CD4-positive, alpha-beta T cell treated with Interleukin-4 for 4 hours (primary cell): ENCODE data around the gene CDH10.

ENCODE experiments used
- DNase-seq: peaks from one replicate; pipeline ENCODE4 v3.0.0-alpha.2; 2020

The CDH10 gene

DNA sequence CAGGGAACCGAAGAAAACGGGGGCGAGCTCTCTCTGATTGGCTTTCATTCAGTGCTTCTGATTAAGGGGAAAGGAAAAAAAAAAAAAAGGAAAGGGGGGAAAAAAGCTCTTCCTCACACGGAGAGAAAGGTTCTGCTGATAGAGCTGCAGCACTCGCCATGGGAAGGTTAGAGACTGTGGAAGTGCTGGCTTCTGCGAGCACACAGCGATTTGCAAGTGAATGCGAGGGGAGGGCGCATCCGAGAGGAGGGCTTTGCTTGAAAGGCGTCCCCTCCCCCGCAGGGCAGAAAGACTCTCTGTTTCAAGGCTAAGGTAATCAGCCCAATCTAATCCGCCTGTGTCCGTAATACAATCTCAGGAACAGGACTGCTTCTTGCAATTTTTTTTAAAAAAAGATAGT is at the start of gene CDH10:
TSS of gene CDH10 (minus strand) at position 218 of the 400 bp plus-strand sequence. CDS start 51,488 bp downstream, outside the sequence.
- DNase-seq, result no peak

GRCh38 chr5:24693609-24694008 is 48.8 kb upstream of the CDH10 start:
- DNase-seq, result no peak

- no peak for DNase-seq
Measured at GRCh38 chr5:24691074-24691473, 46.3 kb upstream of the CDH10 start.

GRCh38 chr5:24681106-24681505 is 36.3 kb upstream of the CDH10 start:
- DNase-seq, result no peak

DNA sequence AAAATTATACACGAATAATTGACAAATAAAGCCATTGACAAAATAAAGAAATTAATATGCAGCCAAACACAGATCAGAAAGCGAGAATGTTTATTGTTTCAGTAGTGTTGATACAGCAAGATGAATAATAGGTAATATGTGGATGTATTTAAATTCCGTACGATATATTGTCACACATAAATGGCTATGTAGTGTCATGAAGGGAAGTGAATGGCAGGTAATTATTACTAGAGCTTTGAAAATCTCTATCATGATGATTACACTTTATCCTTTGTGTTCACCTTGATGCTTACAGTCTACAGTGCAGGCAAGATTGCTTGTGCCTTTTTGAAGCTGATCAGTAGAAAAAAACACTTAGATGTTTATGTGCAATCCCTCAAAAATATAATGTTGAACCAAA is 23.3 kb upstream of the CDH10 start:
- no peak for DNase-seq

GRCh38 chr5:24649531-24649930 is 4.8 kb upstream of the CDH10 start:
- DNase-seq, result no peak

DNA sequence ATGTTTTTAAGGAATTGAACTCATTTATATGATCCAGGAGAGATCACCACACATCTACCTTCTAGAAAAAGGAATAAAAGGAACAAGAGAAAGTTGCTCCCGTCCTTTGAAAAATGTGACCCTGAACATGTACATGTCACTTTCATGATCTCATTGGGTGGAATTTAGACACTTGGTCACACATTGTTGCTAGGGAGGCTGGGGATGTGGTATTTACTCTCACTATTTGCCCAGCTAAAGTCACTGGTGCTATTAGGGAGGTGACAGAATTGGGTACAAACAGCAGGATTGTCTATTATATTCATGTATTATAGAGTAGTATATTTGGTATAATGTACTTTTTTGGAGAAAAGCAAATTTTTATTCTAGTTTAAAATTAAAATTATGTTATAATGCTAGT is 2.1 kb upstream of the CDH10 start:
- DNase-seq, result no peak

DNA sequence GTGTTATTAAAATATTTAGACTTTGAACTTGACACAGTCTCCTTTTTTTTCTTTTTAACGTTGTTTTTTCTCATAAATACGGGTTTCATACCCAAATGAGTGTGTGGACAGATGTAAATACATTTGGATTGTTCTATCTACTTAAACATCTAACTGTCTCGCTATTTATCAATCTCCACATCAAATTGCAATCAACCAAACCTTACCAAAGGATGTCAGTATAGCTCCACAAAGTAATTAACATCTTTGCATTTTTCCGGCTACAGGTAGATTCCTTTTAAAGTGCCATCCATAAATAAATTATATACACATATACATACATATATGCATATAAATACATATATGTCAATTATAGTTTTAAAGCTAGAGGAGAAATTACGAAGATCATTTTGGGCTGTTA is 705 bp upstream of the CDH10 start:
- DNase-seq, result no peak

DNA sequence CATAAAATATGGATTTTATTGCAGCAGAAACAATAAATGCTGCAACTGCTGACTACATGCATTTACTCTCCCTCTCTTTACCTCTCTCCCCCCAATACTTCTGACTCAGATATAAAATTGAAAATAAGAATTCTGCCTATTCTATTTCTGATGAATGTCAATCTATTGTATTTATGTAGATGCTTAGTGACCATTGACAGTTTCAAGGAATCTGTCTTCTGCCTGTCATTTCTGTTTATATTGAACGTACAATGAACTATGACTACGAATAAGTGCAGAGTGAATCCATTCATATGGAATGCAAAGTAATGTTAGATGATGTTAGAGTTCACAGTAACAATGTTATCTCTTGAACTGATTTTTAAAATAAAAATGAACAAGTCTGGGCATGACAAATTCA is 898 bp downstream of the CDH10 start:
- no peak for DNase-seq

DNA sequence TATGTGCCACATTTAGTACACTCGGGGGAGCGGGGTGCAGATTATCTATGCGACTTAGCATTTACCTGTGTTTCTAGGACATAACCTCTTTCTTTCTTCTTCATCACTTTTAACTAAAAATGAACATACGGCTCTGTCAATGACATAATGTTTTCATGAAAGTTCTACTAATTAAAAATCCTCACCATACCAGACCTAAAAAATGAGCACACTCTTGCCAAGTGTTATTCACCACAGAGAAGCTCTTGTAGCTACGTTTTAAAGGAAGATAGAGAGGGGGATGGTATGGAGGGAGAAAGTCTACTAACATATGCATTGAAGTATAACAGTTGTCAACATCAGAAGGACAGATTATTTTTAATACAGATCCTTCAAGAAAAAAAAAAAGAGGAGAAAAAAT is 1.6 kb downstream of the CDH10 start:
- DNase-seq, result no peak

GRCh38 chr5:24642022-24642421 is 2.8 kb downstream of the CDH10 start:
- no peak for DNase-seq

DNA sequence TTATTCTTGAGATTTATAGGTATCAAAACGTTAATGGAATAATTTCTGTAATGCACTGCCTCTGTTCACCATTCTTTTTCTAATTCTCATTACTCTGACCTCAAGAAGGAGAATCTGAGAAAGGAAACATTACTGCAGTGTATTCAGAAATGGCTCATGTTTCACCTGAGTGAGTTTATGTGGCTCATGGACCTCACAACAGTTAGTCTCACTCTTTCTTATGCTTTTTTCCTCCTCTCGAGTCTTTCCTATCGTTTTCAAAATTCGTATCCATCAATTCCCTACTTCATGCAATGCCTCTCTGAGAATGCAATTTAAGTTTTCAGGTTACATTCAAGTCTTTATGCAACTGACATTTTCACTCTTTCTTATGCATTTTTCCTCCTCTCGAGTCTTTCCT is 9.6 kb downstream of the CDH10 start:
- no peak for DNase-seq

DNA sequence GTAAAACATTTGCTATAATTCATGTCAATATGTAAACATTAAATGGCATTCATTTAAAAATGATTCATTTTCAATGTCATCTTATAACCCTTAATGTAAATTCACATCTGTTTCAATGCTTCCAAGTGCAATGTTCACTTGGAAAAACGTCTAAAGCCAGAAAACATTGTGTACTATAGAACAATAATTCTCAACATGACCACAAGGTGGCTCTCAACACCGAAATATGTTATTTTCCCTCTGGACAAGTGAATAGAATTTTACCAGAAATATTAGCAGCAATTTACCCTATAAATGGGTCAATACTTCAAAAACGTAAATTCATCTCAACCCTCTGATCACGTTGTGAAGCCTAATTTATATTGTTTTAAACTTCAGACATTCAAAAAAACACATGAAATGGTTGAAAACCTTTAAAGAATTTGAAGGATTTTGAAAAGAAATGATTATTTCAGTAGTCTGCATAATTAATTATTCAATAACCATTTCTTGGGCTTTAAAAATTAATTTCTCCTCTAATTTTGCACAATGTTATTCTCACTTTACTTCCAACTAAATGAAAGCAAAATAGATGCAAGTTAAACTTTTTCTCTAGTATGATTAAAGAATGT is 11.0 kb downstream of the CDH10 start:
- DNase-seq, result no peak

GRCh38 chr5:24632353-24632752 is 12.4 kb downstream of the CDH10 start:
- no peak for DNase-seq

DNA sequence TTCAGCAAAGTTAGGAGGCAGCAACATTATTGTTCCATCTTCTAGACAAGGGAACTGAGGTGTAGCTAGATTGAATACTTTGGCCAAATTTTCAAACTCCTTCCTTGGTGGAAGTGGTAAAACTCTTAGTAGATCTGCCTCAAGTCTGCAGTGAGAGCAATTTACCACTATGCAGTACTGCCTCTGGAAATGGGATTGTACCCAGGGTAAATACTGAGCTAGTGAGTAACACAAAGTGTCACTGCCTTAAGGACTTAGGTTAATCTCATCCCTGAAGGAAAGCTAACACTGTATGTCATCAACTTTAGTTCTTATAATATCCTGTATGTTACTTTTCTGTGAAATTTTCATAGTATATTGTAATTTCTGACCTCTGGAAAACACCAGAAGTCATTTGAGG is 13.9 kb downstream of the CDH10 start:
- DNase-seq, result no peak

- no peak for DNase-seq
Measured at GRCh38 chr5:24629798-24630197, 15.0 kb downstream of the CDH10 start.

DNA sequence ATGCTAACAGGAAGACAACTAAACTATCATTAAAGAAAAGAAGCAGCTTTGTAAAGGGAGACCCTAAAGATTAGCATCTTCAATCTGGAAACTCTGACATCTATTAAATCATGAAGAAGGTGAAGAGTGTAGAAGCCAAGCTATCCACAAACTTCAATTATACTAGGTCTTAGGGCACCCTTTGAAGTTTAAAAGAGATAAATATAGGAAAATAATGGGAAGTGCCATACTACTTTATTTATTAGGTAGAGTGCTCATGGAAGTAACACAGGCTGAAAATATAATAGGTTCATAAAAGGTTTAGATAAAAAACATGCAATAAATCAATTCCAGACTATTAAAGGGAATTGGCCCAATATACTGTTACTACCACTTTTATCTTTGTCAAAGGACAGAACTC is 19.9 kb downstream of the CDH10 start:
- DNase-seq, result no peak

- DNase-seq, result no peak
Measured at GRCh38 chr5:24623624-24624023, 21.2 kb downstream of the CDH10 start.

- DNase-seq, result no peak
Measured at GRCh38 chr5:24623031-24623430, 21.7 kb downstream of the CDH10 start.

GRCh38 chr5:24621792-24622191 is 23.0 kb downstream of the CDH10 start:
- no peak for DNase-seq

GRCh38 chr5:24616566-24616965 is 28.2 kb downstream of the CDH10 start:
- DNase-seq, result no peak

GRCh38 chr5:24615159-24615558 is 29.6 kb downstream of the CDH10 start:
- no peak for DNase-seq

DNA sequence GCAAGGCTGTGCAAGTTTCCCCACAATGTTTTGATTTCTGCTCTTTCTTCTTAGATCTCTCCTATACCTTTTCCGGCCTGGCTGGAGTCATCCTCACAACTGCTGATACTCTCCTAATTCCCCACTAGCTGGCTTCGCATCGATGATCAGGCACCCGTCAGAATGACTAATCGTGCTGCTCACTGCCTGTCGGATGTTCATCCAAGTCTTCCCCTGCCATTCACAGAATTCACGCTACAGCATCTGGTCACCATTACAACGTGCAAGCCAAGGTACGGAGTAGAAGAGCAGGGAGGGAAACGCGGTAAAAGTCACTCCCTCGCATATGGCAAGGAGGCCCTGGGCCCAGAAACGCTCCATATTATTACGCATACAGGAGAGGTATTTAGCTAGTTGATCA is 35.1 kb downstream of the CDH10 start:
- DNase-seq, result no peak

DNA sequence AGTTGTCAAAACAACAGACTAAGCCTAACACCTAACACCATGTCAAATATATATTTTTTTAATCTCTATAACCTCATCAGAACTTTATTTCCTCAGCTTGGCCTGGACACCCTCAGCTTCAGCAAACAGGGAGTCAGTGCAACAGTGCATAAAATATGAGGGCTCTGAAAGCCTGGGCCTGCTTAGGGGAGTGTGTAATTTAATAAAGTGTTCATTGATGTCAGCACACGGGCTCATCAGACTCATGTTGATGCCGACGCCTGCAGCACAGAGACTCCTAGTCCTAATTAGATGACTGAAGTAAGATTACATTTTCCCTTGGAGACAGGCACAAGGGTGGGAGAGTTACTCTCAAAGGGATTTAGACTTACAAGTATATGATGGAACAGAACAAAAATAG is 37.8 kb downstream of the CDH10 start:
- no peak for DNase-seq

DNA sequence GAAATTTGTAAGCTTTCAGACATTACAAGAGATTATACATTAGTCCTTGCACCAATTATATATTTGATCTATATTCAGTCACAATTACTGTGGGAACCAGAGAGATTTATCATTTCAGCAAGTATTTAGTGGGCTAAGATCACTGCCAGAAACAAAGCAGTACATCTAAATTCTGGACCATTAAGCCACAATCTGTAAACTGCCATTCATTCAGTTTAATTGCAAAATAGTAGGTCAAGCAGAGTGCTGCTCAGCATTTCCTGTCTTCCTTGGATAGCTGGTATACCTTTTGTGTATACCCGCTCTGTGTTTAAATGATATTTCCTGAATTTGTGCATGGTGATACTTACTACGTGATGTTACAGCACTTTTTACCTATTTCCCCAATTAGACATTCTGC is 42.6 kb downstream of the CDH10 start:
- DNase-seq, result no peak

DNA sequence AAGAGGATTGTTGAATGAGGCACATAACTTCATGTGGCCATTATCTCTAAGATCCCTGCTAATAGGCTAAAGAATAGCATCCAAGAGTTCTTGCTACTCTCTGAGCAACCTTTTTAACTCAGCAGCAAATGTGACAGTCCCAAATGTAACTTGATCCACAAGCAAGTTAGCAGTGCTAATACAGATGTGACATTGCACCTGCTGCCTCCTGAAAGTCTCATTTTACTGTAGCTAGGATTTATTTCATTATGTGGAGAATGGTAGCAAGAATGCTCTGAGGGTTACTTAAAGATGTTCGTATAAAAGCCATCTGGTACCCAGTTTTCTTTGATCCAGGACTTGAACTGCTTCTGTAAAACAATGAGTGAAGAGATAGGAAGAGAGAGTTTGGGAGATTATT is 45.8 kb downstream of the CDH10 start:
- no peak for DNase-seq
